ENCODE data around the gene SERGEF.

GRCh38 chr11:17781626-17782025 is 231.2 kb downstream of the SERGEF start:
- TF ChIP-seq CTCF (IDR thresholded peaks at IDR 0.05; ENCODE audit: insufficient read depth, low read length) (no peak), POLR2AphosphoS5 (IDR thresholded peaks at IDR 0.05; ENCODE audit: low read depth) (no peak), GABPA (IDR thresholded peaks at IDR 0.05; ENCODE audit: low read depth) (no peak), SPI1 (IDR thresholded peaks at IDR 0.05; ENCODE audit: borderline replicate concordance, low read depth) (no peak)

All from HL-60 (cell line).